ENCODE results near the gene CD8A.
"Not testable (repeated sequence)": the region's sequence is repeated elsewhere in the genome, so short reads cannot be mapped to it uniquely, and the experiment has no call there.

- not testable (repeated sequence) for TF ChIP-seq USF2, POU2F2 (IDR thresholded peaks at IDR 0.05; ENCODE audit: borderline replicate concordance, low read depth, low read length)
Observed at GRCh38 chr2:86836915-86837695, 46.4 kb upstream of the CD8A start.
